WTC11 (cell line): ENCODE measurements around the gene UBE2K.

Experiments
- ATF2 ChIP-seq: sonication (generic); formaldehyde crosslinking; IDR thresholded peaks from 2 replicates; pipeline ENCODE4 v1.8.1; 2022; ENCODE audit warnings: low read depth, missing genetic modification reagents, borderline replicate concordance
- CREB1 ChIP-seq: sonication (generic); formaldehyde crosslinking; IDR thresholded peaks from 2 replicates; pipeline ENCODE4 v1.8.0; 2023; ENCODE audit warnings: mild to moderate bottlenecking, missing genetic modification reagents
- CREM ChIP-seq: sonication (generic); formaldehyde crosslinking; IDR thresholded peaks from 2 replicates; pipeline ENCODE4 v1.8.1; 2022; ENCODE audit warnings: mild to moderate bottlenecking, missing genetic modification reagents, moderate library complexity
- CTCF ChIP-seq: fragments of 200-600 bp; IDR thresholded peaks from 2 replicates; pipeline ENCODE4 v1.8.0; 2022; ENCODE audit warnings: antibody characterized with exemption
- ERG ChIP-seq: fragments of 250-450 bp; sonication (Bioruptor Pico); IDR thresholded peaks from 2 replicates; pipeline ENCODE4 v1.8.0; 2021; ENCODE audit warnings: mild to moderate bottlenecking
- FOXJ3 ChIP-seq: sonication (generic); formaldehyde crosslinking; IDR thresholded peaks from 2 replicates; pipeline ENCODE4 v1.9.0; 2021; ENCODE audit warnings: missing genetic modification reagents, mild to moderate bottlenecking, borderline replicate concordance
- MAX ChIP-seq: sonication (generic); formaldehyde crosslinking; IDR thresholded peaks from 2 replicates; pipeline ENCODE4 v1.8.0; 2022; ENCODE audit warnings: mild to moderate bottlenecking, missing genetic modification reagents
- MLX ChIP-seq: sonication (generic); formaldehyde crosslinking; IDR thresholded peaks from 2 replicates; pipeline ENCODE4 v1.8.1; 2023; ENCODE audit warnings: mild to moderate bottlenecking, missing genetic modification reagents, moderate library complexity

GRCh38 chr4:39822662-39823061, 124.7 kb downstream of the UBE2K start:
- no peak for TF ChIP-seq FOXJ3 (CRISPR knock-in tag)
- no peak for TF ChIP-seq CTCF
- TF ChIP-seq MAX, result no peak
- no peak for TF ChIP-seq ERG
- TF ChIP-seq CREM (CRISPR knock-in tag), result no peak
- TF ChIP-seq ATF2 (CRISPR knock-in tag), result no peak
- TF ChIP-seq MLX, result no peak
- TF ChIP-seq CREB1, result no peak
